IPS-NIHi7 (cell line): ENCODE measurements around the gene PIK3R6.

Experiments used
- DNase-seq: peaks from one replicate; pipeline ENCODE4 v3.0.0; 2012; ENCODE audit warnings: mixed read lengths; ENCODE audit errors: extremely low spot score

PIK3R6 gene

GRCh38 chr17:8793649-8794048 lies 73.8 kb downstream of the PIK3R6 start:
- DNase-seq = no peak

- DNase-seq = no peak
Observed at GRCh38 chr17:8792646-8793045, 74.8 kb downstream of the PIK3R6 start.

- no peak for DNase-seq
Observed at GRCh38 chr17:8791910-8792270, 75.6 kb downstream of the PIK3R6 start.

GRCh38 chr17:8791248-8791909 lies 76.1 kb downstream of the PIK3R6 start:
- DNase-seq = no peak

- DNase-seq = no peak
Observed at GRCh38 chr17:8789743-8790142, 77.7 kb downstream of the PIK3R6 start.

- DNase-seq = no peak
Observed at GRCh38 chr17:8788998-8789397, 78.5 kb downstream of the PIK3R6 start.

GRCh38 chr17:8785547-8786413 lies 81.7 kb downstream of the PIK3R6 start:
- DNase-seq = peak; percentile 89

GRCh38 chr17:8782176-8782575 lies 85.3 kb downstream of the PIK3R6 start:
- no peak for DNase-seq

GRCh38 chr17:8781776-8782175 lies 85.7 kb downstream of the PIK3R6 start:
- no peak for DNase-seq

GRCh38 chr17:8776881-8777280 lies 90.6 kb downstream of the PIK3R6 start:
- no peak for DNase-seq

GRCh38 chr17:8776248-8776647 lies 91.2 kb downstream of the PIK3R6 start:
- no peak for DNase-seq

GRCh38 chr17:8766731-8767130 lies 100.7 kb downstream of the PIK3R6 start:
- no peak for DNase-seq

GRCh38 chr17:8762012-8762411 lies 105.5 kb downstream of the PIK3R6 start:
- no peak for DNase-seq

- no peak for DNase-seq
Observed at GRCh38 chr17:8758137-8758596, 109.3 kb downstream of the PIK3R6 start, which contains the start of gene SPDYE4. SPDYE4 (minus strand) TSS chr17:8758546; CDS start chr17:8758382, 164 bp downstream.

- no peak for DNase-seq
Observed at GRCh38 chr17:8757189-8757588, 110.3 kb downstream of the PIK3R6 start.

- DNase-seq = no peak
Observed at GRCh38 chr17:8755590-8756255, 111.8 kb downstream of the PIK3R6 start.

GRCh38 chr17:8754890-8755289 lies 112.6 kb downstream of the PIK3R6 start:
- no peak for DNase-seq

GRCh38 chr17:8753976-8754440 lies 113.5 kb downstream of the PIK3R6 start:
- DNase-seq = peak; percentile 55

GRCh38 chr17:8753136-8753975 lies 114.1 kb downstream of the PIK3R6 start:
- no peak for DNase-seq
